ENCODE results near the gene MACROD2. TPM values are rescaled to one million over a fixed set of nuclear protein-coding genes. Genes with fewer than 3 reads are reported as not detected.

Gene MACROD2
- total RNA-seq, 1 experiment from 2014 or later: 3.7 TPM

GRCh38 chr20:14687313-14687712 lies 692.0 kb downstream of the MACROD2 start:
- DNase-seq (ENCODE audit: low read depth, low spot score) (no peak), ATAC-seq (no peak)
- H2AFZ ChIP-seq (ENCODE audit: low read depth, low read length, poor library complexity, severe bottlenecking): no peak overlapping the region
- H3K4me3 ChIP-seq (replicated peaks in 1 of 2; ENCODE audit: low read depth in 1 of 2, low read length in 2 of 2): no peak overlapping the region
- no peaks in the 10 kb centered on the region for H3K27me3 ChIP-seq (ENCODE audit: insufficient read depth, low read length)
- no peak for TF ChIP-seq EZH2phosphoT487 (IDR thresholded peaks at IDR 0.05; ENCODE audit: borderline replicate concordance)
- no peaks in the 10 kb centered on the region for H3K9me3 ChIP-seq (ENCODE audit: control insufficient read depth in 1 of 2, insufficient read depth in 1 of 2, low read depth in 1 of 2, low read length in 2 of 2)
- H3K36me3 ChIP-seq (ENCODE audit: control insufficient read depth in 1 of 2, insufficient read depth in 2 of 2, low read length in 2 of 2): no peaks in the 10 kb centered on the region
- H3K4me1 ChIP-seq (ENCODE audit: control insufficient read depth in 1 of 2, insufficient read depth in 2 of 2, low read length in 2 of 2): no peaks in the 10 kb centered on the region
- no peaks in the 10 kb centered on the region for H4K20me1 ChIP-seq (ENCODE audit: insufficient read depth)
- POLR2A ChIA-PET: no interaction called here
- RAD21 ChIA-PET (ENCODE audit: low non-redundant PET in 1 of 2, low total read pairs in 2 of 2, uncharacterized antibody in 2 of 2, unreplicated experiment in 2 of 2): no interaction called here
- intact Hi-C loops (cut with micrococcal nuclease): no loop called here
- H3K9me2 ChIP-seq (ENCODE audit: insufficient read depth): no peaks in the 10 kb centered on the region
- no peaks in the 10 kb centered on the region for H3K79me2 ChIP-seq (ENCODE audit: insufficient read depth, low read length)
- BruUV-seq (replicated peaks): no TSS peak
- CTCF ChIA-PET: no interaction called here
- H3K27ac ChIP-seq (ENCODE audit: low read depth, low read length): no peak overlapping the region
- H3K9ac ChIP-seq (ENCODE audit: low read length): no peak overlapping the region
- no peak overlapping the region for H3K4me2 ChIP-seq (ENCODE audit: low read length)

- ChIA-PET RAD21 (ENCODE audit: low non-redundant PET in 1 of 2, low total read pairs in 2 of 2, uncharacterized antibody in 2 of 2, unreplicated experiment in 2 of 2) (no interaction called here), POLR2A (no interaction called here), CTCF (no interaction called here)
- H2AFZ ChIP-seq (ENCODE audit: low read depth, low read length, poor library complexity, severe bottlenecking): no peak overlapping the region
- H3K9me2 ChIP-seq (ENCODE audit: insufficient read depth): no peaks in the 10 kb centered on the region
- no TSS peak for BruUV-seq (replicated peaks)
- intact Hi-C loops (cut with micrococcal nuclease): no loop called here
- ATAC-seq (no peak), DNase-seq (ENCODE audit: low read depth, low spot score) (no peak)
- no peaks in the 10 kb centered on the region for H3K79me2 ChIP-seq (ENCODE audit: insufficient read depth, low read length)
- H3K36me3 ChIP-seq (ENCODE audit: control insufficient read depth in 1 of 2, insufficient read depth in 2 of 2, low read length in 2 of 2): no peaks in the 10 kb centered on the region
- H3K4me2 ChIP-seq (ENCODE audit: low read length): no peak overlapping the region
- no peaks in the 10 kb centered on the region for H3K9me3 ChIP-seq (ENCODE audit: control insufficient read depth in 1 of 2, insufficient read depth in 1 of 2, low read depth in 1 of 2, low read length in 2 of 2)
- H3K27me3 ChIP-seq (ENCODE audit: insufficient read depth, low read length): no peaks in the 10 kb centered on the region
- no peak overlapping the region for H3K27ac ChIP-seq (ENCODE audit: low read depth, low read length)
- H3K4me3 ChIP-seq (replicated peaks in 1 of 2; ENCODE audit: low read depth in 1 of 2, low read length in 2 of 2): no peak overlapping the region
- H4K20me1 ChIP-seq (ENCODE audit: insufficient read depth): no peaks in the 10 kb centered on the region
- no peaks in the 10 kb centered on the region for H3K4me1 ChIP-seq (ENCODE audit: control insufficient read depth in 1 of 2, insufficient read depth in 2 of 2, low read length in 2 of 2)
- no peak overlapping the region for H3K9ac ChIP-seq (ENCODE audit: low read length)
- no peak for TF ChIP-seq CEBPB (IDR thresholded peaks at IDR 0.05; ENCODE audit: low read depth)
- no peak for TF ChIP-seq POLR2AphosphoS5 (IDR thresholded peaks at IDR 0.05; ENCODE audit: low read depth, low read length)
- TF ChIP-seq REST (IDR thresholded peaks at IDR 0.05; ENCODE audit: low read depth): no peak
- no peak for TF ChIP-seq ELF1 (IDR thresholded peaks at IDR 0.05; ENCODE audit: borderline replicate concordance, low read depth)
- TF ChIP-seq CBX3 (IDR thresholded peaks at IDR 0.05; ENCODE audit: low read depth): no peak
- TF ChIP-seq ZBTB33 (IDR thresholded peaks at IDR 0.05; ENCODE audit: extremely low read depth, insufficient replicate concordance, low read length): no peak
- no peak for TF ChIP-seq TCF7L2 (IDR thresholded peaks at IDR 0.05; ENCODE audit: borderline replicate concordance, extremely low read depth, insufficient read depth, insufficient read length)
- TF ChIP-seq FOSL1 (IDR thresholded peaks at IDR 0.05; ENCODE audit: low read depth): no peak
- no peak for TF ChIP-seq SP1 (IDR thresholded peaks at IDR 0.05; ENCODE audit: low read depth)
- TF ChIP-seq MAX (IDR thresholded peaks at IDR 0.05): no peak
- TF ChIP-seq EZH2phosphoT487 (IDR thresholded peaks at IDR 0.05; ENCODE audit: borderline replicate concordance): no peak
- no peak for TF ChIP-seq POLR2A (IDR thresholded peaks at IDR 0.05; ENCODE audit: borderline replicate concordance, extremely low read depth, insufficient read depth, insufficient read length)
- no peak for TF ChIP-seq YY1 (IDR thresholded peaks at IDR 0.05; ENCODE audit: extremely low read depth, insufficient replicate concordance, low read depth, low read length)
- TF ChIP-seq ZFX (IDR thresholded peaks at IDR 0.05): no peak
- TF ChIP-seq ATF3 (IDR thresholded peaks at IDR 0.05): no peak
- no peak for TF ChIP-seq EGR1 (IDR thresholded peaks at IDR 0.05; ENCODE audit: low read depth)
- TF ChIP-seq EZH2 (IDR thresholded peaks at IDR 0.05): no peak
These were observed 692.7 kb downstream of the MACROD2 start for GRCh38 chr20:14688005-14688404.

All from HCT116 (cell line).